HL-60 (cell line): ENCODE data around the gene NPFF.

ENCODE experiments used
- GABPA ChIP-seq: IDR thresholded peaks from 2 replicates; pipeline ENCODE4 v1.6.1; 2012; ENCODE audit warnings: low read depth
- POLR2AphosphoS5 ChIP-seq: IDR thresholded peaks from 2 replicates; pipeline ENCODE4 v1.6.1; 2012; ENCODE audit warnings: low read depth
- SPI1 ChIP-seq: IDR thresholded peaks from 2 replicates; pipeline ENCODE4 v1.6.1; 2012; ENCODE audit warnings: low read depth, mild to moderate bottlenecking, borderline replicate concordance
- TF ChIP-seq, protein P1 (sequence below): IDR thresholded peaks from one replicate; pipeline ENCODE4 v1.5.1; 2011; ENCODE audit warnings: low read length, control low read depth, inconsistent platforms; ENCODE audit not compliant: insufficient read depth
- TF ChIP-seq, protein P2 (sequence below): IDR thresholded peaks from 2 replicates; pipeline ENCODE4 v1.6.1; 2012; ENCODE audit warnings: low read depth; ENCODE audit not compliant: insufficient replicate concordance

DNA sequence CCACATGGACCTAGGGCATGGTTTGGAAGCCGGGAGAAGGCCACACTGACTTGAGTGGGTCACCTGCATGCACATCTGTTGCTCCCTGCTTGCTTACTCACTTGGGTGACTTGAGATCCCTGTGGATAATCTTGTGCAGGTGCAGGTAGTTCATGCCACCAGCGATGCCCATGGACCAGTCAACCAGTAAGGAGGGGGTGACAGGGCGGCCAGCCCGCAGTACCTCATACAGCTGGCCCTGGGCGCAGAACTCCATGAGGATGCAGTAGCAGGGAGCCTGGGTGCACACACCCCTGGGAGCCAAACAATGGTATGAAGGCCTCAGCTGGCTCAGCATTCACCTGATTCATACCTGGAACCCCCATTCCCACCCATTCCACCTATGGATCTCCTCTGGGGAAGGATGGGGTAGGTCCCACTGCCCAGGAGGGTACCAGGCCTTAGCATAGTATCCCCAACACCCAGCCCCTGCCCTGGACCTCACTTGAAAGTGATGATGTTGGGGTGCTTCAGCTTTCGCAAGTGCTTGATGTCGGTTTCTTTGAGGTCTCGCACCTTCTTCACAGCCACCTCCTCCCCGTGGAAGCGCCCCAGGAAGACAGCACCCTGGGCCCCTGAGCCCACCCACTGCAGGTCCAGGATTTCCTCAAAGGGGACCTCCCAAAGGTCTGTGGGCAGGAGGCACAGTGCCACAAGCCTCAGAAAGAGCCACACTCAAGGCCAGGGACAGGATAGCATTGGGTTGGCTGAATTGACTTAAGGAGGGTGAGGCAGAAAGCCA, 21.1 kb downstream of the NPFF start:
- TF ChIP-seq POLR2AphosphoS5 (no peak), SPI1 (no peak), GABPA (no peak)
- TF ChIP-seq, protein P1, sequence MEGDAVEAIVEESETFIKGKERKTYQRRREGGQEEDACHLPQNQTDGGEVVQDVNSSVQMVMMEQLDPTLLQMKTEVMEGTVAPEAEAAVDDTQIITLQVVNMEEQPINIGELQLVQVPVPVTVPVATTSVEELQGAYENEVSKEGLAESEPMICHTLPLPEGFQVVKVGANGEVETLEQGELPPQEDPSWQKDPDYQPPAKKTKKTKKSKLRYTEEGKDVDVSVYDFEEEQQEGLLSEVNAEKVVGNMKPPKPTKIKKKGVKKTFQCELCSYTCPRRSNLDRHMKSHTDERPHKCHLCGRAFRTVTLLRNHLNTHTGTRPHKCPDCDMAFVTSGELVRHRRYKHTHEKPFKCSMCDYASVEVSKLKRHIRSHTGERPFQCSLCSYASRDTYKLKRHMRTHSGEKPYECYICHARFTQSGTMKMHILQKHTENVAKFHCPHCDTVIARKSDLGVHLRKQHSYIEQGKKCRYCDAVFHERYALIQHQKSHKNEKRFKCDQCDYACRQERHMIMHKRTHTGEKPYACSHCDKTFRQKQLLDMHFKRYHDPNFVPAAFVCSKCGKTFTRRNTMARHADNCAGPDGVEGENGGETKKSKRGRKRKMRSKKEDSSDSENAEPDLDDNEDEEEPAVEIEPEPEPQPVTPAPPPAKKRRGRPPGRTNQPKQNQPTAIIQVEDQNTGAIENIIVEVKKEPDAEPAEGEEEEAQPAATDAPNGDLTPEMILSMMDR: no peak
- TF ChIP-seq, protein P2, sequence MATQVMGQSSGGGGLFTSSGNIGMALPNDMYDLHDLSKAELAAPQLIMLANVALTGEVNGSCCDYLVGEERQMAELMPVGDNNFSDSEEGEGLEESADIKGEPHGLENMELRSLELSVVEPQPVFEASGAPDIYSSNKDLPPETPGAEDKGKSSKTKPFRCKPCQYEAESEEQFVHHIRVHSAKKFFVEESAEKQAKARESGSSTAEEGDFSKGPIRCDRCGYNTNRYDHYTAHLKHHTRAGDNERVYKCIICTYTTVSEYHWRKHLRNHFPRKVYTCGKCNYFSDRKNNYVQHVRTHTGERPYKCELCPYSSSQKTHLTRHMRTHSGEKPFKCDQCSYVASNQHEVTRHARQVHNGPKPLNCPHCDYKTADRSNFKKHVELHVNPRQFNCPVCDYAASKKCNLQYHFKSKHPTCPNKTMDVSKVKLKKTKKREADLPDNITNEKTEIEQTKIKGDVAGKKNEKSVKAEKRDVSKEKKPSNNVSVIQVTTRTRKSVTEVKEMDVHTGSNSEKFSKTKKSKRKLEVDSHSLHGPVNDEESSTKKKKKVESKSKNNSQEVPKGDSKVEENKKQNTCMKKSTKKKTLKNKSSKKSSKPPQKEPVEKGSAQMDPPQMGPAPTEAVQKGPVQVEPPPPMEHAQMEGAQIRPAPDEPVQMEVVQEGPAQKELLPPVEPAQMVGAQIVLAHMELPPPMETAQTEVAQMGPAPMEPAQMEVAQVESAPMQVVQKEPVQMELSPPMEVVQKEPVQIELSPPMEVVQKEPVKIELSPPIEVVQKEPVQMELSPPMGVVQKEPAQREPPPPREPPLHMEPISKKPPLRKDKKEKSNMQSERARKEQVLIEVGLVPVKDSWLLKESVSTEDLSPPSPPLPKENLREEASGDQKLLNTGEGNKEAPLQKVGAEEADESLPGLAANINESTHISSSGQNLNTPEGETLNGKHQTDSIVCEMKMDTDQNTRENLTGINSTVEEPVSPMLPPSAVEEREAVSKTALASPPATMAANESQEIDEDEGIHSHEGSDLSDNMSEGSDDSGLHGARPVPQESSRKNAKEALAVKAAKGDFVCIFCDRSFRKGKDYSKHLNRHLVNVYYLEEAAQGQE: no peak
